Keratinocyte (primary cell): ENCODE data around the gene BNC2. TPM values are rescaled to one million over a fixed set of nuclear protein-coding genes. Genes with fewer than 3 reads are reported as not detected.

Experiments used
- DNase-seq: peaks from one replicate; pipeline ENCODE4 v3.0.0-alpha.2; 2011; ENCODE audit warnings: low read depth, missing footprints, low spot score
- FAIRE-seq: peaks from 2 replicates; lab custom pipeline; 2011; peaks lifted over from hg19 to GRCh38; lab: Jason Lieb, UNC
- H2AFZ ChIP-seq: 2 replicates; pipeline ENCODE4 v1.6.0; 2012; ENCODE audit warnings: low read length, control low read depth, inconsistent platforms; ENCODE audit not compliant: control insufficient read depth
- H3K27ac ChIP-seq: 2 replicates; pipeline ENCODE4 v1.5.1; 2011; ENCODE audit warnings: low read length; ENCODE audit not compliant: control insufficient read depth, insufficient read depth
- H3K27me3 ChIP-seq: 3 replicates; pipeline ENCODE4 v1.6.0; 2011; ENCODE audit warnings: low read length; ENCODE audit not compliant: control insufficient read depth, insufficient read depth; ENCODE audit errors: extremely low read depth
- H3K36me3 ChIP-seq, 2 experiments: 2 replicates in 1 of 2; 3 replicates in 1 of 2; pipeline ENCODE4 v1.5.1; 2011; ENCODE audit warnings: low read length in 2 of 2, mild to moderate bottlenecking in 1 of 2; ENCODE audit not compliant: control insufficient read depth in 2 of 2, insufficient read depth in 2 of 2; ENCODE audit errors: extremely low read depth in 1 of 2
- H3K4me1 ChIP-seq: 3 replicates; pipeline ENCODE4 v1.5.1; 2011; ENCODE audit warnings: low read length; ENCODE audit not compliant: control insufficient read depth, insufficient read depth; ENCODE audit errors: extremely low read depth
- H3K4me2 ChIP-seq: 3 replicates; pipeline ENCODE4 v1.6.0; 2011; ENCODE audit warnings: low read depth, low read length; ENCODE audit not compliant: control insufficient read depth, insufficient read depth; ENCODE audit errors: extremely low read depth
- H3K4me3 ChIP-seq, 3 experiments: fragments of 200-600 bp in 1 of 3; sonication (generic) in 1 of 3; 2 replicates in 2 of 3; 3 replicates in 1 of 3; pipeline ENCODE4 v1.5.1; 2011 to 2016; ENCODE audit warnings: low read length in 3 of 3, mild to moderate bottlenecking in 3 of 3, control low read depth in 2 of 3, inconsistent platforms in 1 of 3, low read depth in 1 of 3, mixed read lengths in 1 of 3, mixed run types in 1 of 3, moderate library complexity in 1 of 3; ENCODE audit not compliant: control insufficient read depth in 2 of 3, insufficient read depth in 2 of 3; ENCODE audit errors: extremely low read depth in 1 of 3
- H3K79me2 ChIP-seq: 2 replicates; pipeline ENCODE4 v1.6.0; 2012; ENCODE audit warnings: low read length; ENCODE audit not compliant: control insufficient read depth, insufficient read depth
- H3K9ac ChIP-seq: 3 replicates; pipeline ENCODE4 v1.6.0; 2011; ENCODE audit warnings: low read length; ENCODE audit not compliant: control insufficient read depth, insufficient read depth; ENCODE audit errors: extremely low read depth
- H3K9me1 ChIP-seq: 3 replicates; pipeline ENCODE4 v1.6.0; 2011; ENCODE audit warnings: low read length; ENCODE audit not compliant: control insufficient read depth, insufficient read depth; ENCODE audit errors: extremely low read depth
- H3K9me3 ChIP-seq: 2 replicates; pipeline ENCODE4 v1.5.1; 2012; ENCODE audit warnings: low read depth, low read length; ENCODE audit not compliant: control insufficient read depth
- H4K20me1 ChIP-seq: 3 replicates; pipeline ENCODE4 v1.6.0; 2011; ENCODE audit warnings: low read length; ENCODE audit not compliant: control insufficient read depth, insufficient read depth; ENCODE audit errors: extremely low read depth
- EZH2 ChIP-seq: IDR thresholded peaks from one replicate; pipeline ENCODE4 v1.6.1; 2012; ENCODE audit warnings: inconsistent platforms, mild to moderate bottlenecking, low read length, moderate library complexity
- dilution Hi-C: fragments of 300-500 bp; cut with MboI; formaldehyde crosslinking; loops from one replicate; pipeline ENCODE4 v1.7.0; 2020; ENCODE audit warnings: low sequenced_read_pairs; ENCODE audit not compliant: extremely low pct_ligation_motif_present
- polyA plus RNA-seq, 5 experiments: library from polyadenylated mRNA; depleted of rRNA in 3 of 5; stranded (reverse) in 3 of 5; stranded (forward) in 1 of 5; unstranded in 1 of 5; fragments of >200 nt; gene quantifications; 1 replicate in 1 of 5; 2 replicates in 3 of 5; 3 replicates in 1 of 5; pipeline versions ENCODE4 v1.2.1 to v1.2.3, GENCODE V29; 2011 to 2012; ENCODE audit warnings: missing spikeins in 2 of 5, low read depth in 1 of 5, low replicate concordance in 1 of 5
- TF ChIP-seq, protein P1 (sequence below), 3 experiments: IDR thresholded peaks in 1 of 3; conservative IDR thresholded peaks in 1 of 3; optimal IDR thresholded peaks in 1 of 3; 2 replicates in 2 of 3; 3 replicates in 1 of 3; pipeline versions ENCODE3 to v1.5.1; 2011; ENCODE audit warnings: low read length in 3 of 3, mild to moderate bottlenecking in 3 of 3, moderate library complexity in 2 of 3, control low read depth in 1 of 3, inconsistent platforms in 1 of 3; ENCODE audit not compliant: insufficient read depth in 2 of 3; ENCODE audit errors: extremely low read depth in 1 of 3

The BNC2 gene
- polyA plus RNA-seq, 1 donor (not counting 4 experiments of a cell fraction or from before 2014, with no cell fraction given): 1.1 TPM

DNA sequence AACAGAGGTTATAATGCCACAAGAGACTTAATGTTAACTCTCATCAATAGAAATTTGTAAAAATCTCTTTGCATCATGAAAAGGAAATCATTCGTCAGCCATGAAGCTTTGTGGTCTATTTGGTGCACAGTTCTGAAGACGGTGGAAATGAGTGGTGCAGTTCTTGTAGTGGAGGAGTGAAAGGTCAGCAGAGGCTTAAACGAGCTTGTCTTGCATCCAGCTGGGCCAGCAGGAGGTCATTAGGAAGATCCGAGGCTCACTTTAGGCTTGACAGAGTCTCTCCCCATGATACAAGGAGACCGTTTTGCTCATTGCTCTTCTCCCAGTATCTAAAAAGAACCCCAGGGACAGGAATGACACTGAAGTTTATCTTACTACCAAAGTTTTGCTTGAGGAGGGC is 440.8 kb downstream of the BNC2 start:
- dilution Hi-C loops: no loop called here
- no peaks in the 10 kb centered on the region for H3K36me3 ChIP-seq

DNA sequence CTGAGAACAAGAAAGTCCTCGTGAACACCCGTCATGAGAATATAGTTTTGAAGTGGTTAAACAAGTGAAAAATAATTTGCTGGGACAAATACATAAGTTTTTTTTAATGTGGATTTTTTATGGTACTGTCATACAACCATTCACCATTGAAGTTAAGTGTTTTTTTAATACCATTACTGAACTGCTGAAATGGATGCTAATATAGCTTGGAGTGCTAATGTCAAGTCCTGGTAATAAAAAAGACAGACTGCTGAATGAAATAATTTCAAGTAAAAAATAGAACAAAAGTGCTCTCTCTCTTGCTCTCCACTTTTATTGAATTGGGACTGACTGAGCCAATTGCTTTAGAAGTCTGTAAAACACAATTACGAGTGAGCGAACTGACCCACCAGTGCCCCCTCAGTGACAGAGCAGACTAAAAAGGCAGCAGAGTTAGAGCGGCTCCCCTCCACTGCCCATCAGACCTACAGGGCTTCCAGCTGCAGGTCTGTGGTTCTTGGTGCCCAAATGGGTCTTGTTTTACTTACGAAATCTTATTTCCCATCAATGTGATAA is 442.5 kb downstream of the BNC2 start:
- H3K9ac ChIP-seq: no peak overlapping the region
- no peaks in the 10 kb centered on the region for H3K27me3 ChIP-seq
- no peak overlapping the region for H3K4me2 ChIP-seq
- no peaks in the 10 kb centered on the region for H3K79me2 ChIP-seq
- H4K20me1 ChIP-seq: no peaks in the 10 kb centered on the region
- H2AFZ ChIP-seq: no peak overlapping the region
- no peaks in the 10 kb centered on the region for H3K36me3 ChIP-seq
- H3K9me3 ChIP-seq: no peaks in the 10 kb centered on the region
- TF ChIP-seq, protein P1, sequence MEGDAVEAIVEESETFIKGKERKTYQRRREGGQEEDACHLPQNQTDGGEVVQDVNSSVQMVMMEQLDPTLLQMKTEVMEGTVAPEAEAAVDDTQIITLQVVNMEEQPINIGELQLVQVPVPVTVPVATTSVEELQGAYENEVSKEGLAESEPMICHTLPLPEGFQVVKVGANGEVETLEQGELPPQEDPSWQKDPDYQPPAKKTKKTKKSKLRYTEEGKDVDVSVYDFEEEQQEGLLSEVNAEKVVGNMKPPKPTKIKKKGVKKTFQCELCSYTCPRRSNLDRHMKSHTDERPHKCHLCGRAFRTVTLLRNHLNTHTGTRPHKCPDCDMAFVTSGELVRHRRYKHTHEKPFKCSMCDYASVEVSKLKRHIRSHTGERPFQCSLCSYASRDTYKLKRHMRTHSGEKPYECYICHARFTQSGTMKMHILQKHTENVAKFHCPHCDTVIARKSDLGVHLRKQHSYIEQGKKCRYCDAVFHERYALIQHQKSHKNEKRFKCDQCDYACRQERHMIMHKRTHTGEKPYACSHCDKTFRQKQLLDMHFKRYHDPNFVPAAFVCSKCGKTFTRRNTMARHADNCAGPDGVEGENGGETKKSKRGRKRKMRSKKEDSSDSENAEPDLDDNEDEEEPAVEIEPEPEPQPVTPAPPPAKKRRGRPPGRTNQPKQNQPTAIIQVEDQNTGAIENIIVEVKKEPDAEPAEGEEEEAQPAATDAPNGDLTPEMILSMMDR (optimal IDR thresholded peaks at IDR 0.05 in 1 of 3, IDR thresholded peaks at IDR 0.05 in 1 of 3, conservative IDR thresholded peaks at IDR 0.05 in 1 of 3; ENCODE audit: extremely low read depth in 1 of 3, insufficient read depth in 2 of 3, low read length in 3 of 3): no peak
- TF ChIP-seq EZH2: no peak
- no peak overlapping the region for H3K4me3 ChIP-seq
- FAIRE-seq (no peak), DNase-seq (no peak)
- dilution Hi-C loops: no loop called here
- no peak overlapping the region for H3K27ac ChIP-seq
- no peaks in the 10 kb centered on the region for H3K9me1 ChIP-seq
- H3K4me1 ChIP-seq: peaks cover 21% of the 10 kb centered on the region

More for the DNA sequence above, 440.8 kb downstream of the BNC2 start:
- Histone ChIP-seq H3K4me1 (peaks cover 21% of the 10 kb centered on the region), H3K9ac (no peak overlapping the region), H3K4me2 (no peak overlapping the region), H3K9me1 (no peaks in the 10 kb centered on the region), H3K9me3 (no peaks in the 10 kb centered on the region), H4K20me1 (no peaks in the 10 kb centered on the region), H2AFZ (no peak overlapping the region), H3K27me3 (no peaks in the 10 kb centered on the region), H3K4me3 (no peak overlapping the region), H3K27ac (no peak overlapping the region), H3K79me2 (no peaks in the 10 kb centered on the region)
- TF ChIP-seq EZH2: no peak
- TF ChIP-seq, protein P1 (optimal IDR thresholded peaks at IDR 0.05 in 1 of 3, IDR thresholded peaks at IDR 0.05 in 1 of 3, conservative IDR thresholded peaks at IDR 0.05 in 1 of 3; ENCODE audit: extremely low read depth in 1 of 3, insufficient read depth in 2 of 3, low read length in 3 of 3): no peak
- no peak for FAIRE-seq
- no peak for DNase-seq
